Measurements from ENCODE around the gene VEPH1.

DNA sequence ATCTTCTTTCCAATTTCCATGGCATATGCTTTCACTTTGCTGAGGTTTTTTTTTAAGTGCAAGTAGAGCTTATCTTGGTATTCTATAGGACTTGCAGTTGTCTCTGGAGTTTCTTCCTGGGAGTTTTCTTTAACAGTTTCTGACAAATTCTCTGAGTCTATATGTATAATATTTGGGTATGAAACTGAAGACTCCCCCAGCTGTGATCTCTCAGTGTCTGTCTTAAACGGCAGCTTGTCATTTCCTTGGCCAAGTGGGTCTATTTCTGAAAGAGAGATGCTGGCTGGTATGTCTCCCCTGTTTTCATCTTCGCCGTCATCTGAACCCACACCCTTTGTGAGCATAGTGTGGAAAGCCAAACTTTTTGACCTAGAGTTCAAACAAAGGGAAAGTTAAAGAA is 139.8 kb downstream of the VEPH1 start:
- no peak for TF ChIP-seq POLR2A (IDR thresholded peaks at IDR 0.05)
- TF ChIP-seq, protein P1, sequence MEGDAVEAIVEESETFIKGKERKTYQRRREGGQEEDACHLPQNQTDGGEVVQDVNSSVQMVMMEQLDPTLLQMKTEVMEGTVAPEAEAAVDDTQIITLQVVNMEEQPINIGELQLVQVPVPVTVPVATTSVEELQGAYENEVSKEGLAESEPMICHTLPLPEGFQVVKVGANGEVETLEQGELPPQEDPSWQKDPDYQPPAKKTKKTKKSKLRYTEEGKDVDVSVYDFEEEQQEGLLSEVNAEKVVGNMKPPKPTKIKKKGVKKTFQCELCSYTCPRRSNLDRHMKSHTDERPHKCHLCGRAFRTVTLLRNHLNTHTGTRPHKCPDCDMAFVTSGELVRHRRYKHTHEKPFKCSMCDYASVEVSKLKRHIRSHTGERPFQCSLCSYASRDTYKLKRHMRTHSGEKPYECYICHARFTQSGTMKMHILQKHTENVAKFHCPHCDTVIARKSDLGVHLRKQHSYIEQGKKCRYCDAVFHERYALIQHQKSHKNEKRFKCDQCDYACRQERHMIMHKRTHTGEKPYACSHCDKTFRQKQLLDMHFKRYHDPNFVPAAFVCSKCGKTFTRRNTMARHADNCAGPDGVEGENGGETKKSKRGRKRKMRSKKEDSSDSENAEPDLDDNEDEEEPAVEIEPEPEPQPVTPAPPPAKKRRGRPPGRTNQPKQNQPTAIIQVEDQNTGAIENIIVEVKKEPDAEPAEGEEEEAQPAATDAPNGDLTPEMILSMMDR (IDR thresholded peaks at IDR 0.05) = no peak

All from body of pancreas (tissue), 4 donors.